K562 treated with DMSO at 1 percent for 24 hours (cell line): ENCODE measurements around the gene KAT7. TPM values are rescaled to one million over a fixed set of nuclear protein-coding genes. Genes with fewer than 3 reads are reported as not detected.

Experiments used
- total RNA-seq: library from RNA; unstranded; fragments of 300-600 nt; gene quantifications from 2 replicates; pipeline ENCODE4 v1.2.3, GENCODE V29; 2022; ENCODE audit warnings: low read depth; ENCODE audit not compliant: insufficient read depth

The KAT7 gene
- 19.7 and 20.5 TPM in 2 replicates for total RNA-seq

GRCh38 chr17:49788478-49789242, at the start of gene KAT7:
Gene KAT7, plus strand, starts transcription at chr17:49788681. Its CDS starts 154 bp downstream, at chr17:49788835.

GRCh38 chr17:49763735-49764558, 24.5 kb upstream of the KAT7 start, which contains the start of gene FAM117A:
Gene FAM117A, minus strand, starts transcription at chr17:49764131. Its CDS starts 44 bp downstream, at chr17:49764087.

GRCh38 chr17:49848019-49848473, 59.6 kb downstream of the KAT7 start, which contains the start of gene TAC4:
Gene TAC4, minus strand, starts transcription at chr17:49848069. Its CDS starts 52 bp downstream, at chr17:49848017.

Other genes starting within 250 kb of the KAT7 start
- 0.69 and 1.2 TPM in 2 replicates for gene NXPH3, start 212.8 kb upstream of the KAT7 start, total RNA-seq
- 44.6 and 60.0 TPM in 2 replicates for gene SPOP, start 110.6 kb upstream of the KAT7 start, total RNA-seq
- 52.2 and 58.7 TPM in 2 replicates for gene SLC35B1, start 80.7 kb upstream of the KAT7 start, total RNA-seq
- 103 and 107 TPM in 2 replicates for gene FAM117A, start 24.6 kb upstream of the KAT7 start, total RNA-seq
- gene TAC4, start 59.4 kb downstream of the KAT7 start, total RNA-seq = not detected in 2 replicates
- 7.1 and 7.3 TPM in 2 replicates for gene DLX4, start 180.5 kb downstream of the KAT7 start, total RNA-seq
- gene DLX3, start 206.5 kb downstream of the KAT7 start, total RNA-seq = not detected in 2 replicates